Suprapubic skin (tissue), 3 donors: Measurements from ENCODE around the gene MBOAT7.

ENCODE experiments used
- POLR2A ChIP-seq, 2 donors: fragments of 450-650 bp; IDR thresholded peaks; one replicate each; pipeline ENCODE4 v1.6.1; 2017; ENCODE audit warnings: antibody characterized with exemption in 2 of 2, mild to moderate bottlenecking in 2 of 2, moderate library complexity in 2 of 2
- TF ChIP-seq, protein P1 (sequence below), 2 donors: fragments of 200-600 bp in 1 of 2; fragments of 450-650 bp in 1 of 2; sonication (generic) in 1 of 2; IDR thresholded peaks; one replicate each; pipeline ENCODE4 v1.5.1; 2016 to 2019; ENCODE audit warnings: antibody characterized with exemption in 2 of 2, mild to moderate bottlenecking in 1 of 2, moderate library complexity in 1 of 2

DNA sequence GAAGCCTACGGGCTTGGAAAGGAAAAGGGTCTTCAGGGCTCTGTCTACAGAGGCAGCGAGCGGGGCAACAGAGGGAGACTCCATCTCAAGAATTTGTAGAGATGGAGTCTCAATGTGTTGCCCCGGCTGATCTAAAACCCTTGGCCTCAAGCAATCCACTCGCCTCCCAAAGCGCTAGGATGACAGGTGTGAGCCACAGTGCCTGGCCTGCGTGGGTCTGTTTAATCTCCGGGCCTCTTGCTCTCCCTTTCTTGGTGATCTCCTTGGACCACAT is 19.3 kb upstream of the MBOAT7 start:
- no peak for TF ChIP-seq POLR2A (IDR thresholded peaks at IDR 0.05)
- TF ChIP-seq, protein P1, sequence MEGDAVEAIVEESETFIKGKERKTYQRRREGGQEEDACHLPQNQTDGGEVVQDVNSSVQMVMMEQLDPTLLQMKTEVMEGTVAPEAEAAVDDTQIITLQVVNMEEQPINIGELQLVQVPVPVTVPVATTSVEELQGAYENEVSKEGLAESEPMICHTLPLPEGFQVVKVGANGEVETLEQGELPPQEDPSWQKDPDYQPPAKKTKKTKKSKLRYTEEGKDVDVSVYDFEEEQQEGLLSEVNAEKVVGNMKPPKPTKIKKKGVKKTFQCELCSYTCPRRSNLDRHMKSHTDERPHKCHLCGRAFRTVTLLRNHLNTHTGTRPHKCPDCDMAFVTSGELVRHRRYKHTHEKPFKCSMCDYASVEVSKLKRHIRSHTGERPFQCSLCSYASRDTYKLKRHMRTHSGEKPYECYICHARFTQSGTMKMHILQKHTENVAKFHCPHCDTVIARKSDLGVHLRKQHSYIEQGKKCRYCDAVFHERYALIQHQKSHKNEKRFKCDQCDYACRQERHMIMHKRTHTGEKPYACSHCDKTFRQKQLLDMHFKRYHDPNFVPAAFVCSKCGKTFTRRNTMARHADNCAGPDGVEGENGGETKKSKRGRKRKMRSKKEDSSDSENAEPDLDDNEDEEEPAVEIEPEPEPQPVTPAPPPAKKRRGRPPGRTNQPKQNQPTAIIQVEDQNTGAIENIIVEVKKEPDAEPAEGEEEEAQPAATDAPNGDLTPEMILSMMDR (IDR thresholded peaks at IDR 0.05): no peak
